Measurements from ENCODE around the gene IRAK1.

Gene IRAK1

GRCh38 chrX:154049209-154050112 lies 29.8 kb upstream of the IRAK1 start:
- Histone ChIP-seq H3K27ac (no peak overlapping the region), H4K20me1 (ENCODE audit: insufficient read depth) (no peaks in the 10 kb centered on the region), H3K4me3 (IDR thresholded peaks at IDR 0.05; ENCODE audit: insufficient read depth, low read depth, low read length) (no peak overlapping the region), H3K36me3 (ENCODE audit: insufficient read depth) (no peaks in the 10 kb centered on the region), H3K4me1 (ENCODE audit: low read depth, poor library complexity, severe bottlenecking) (peaks cover 10% of the 10 kb centered on the region), H3K9ac (no peak overlapping the region), H2AFZ (ENCODE audit: low read depth) (no peak overlapping the region), H3K79me2 (ENCODE audit: insufficient read depth, low read depth) (peaks cover 8% of the 10 kb centered on the region), H3K4me2 (no peak overlapping the region), H3K27me3 (ENCODE audit: insufficient read depth, low read depth) (no peaks in the 10 kb centered on the region)
- TF ChIP-seq CTCF (conservative IDR thresholded peaks at IDR 0.05; ENCODE audit: low read depth, low read length), result no peak

DNA sequence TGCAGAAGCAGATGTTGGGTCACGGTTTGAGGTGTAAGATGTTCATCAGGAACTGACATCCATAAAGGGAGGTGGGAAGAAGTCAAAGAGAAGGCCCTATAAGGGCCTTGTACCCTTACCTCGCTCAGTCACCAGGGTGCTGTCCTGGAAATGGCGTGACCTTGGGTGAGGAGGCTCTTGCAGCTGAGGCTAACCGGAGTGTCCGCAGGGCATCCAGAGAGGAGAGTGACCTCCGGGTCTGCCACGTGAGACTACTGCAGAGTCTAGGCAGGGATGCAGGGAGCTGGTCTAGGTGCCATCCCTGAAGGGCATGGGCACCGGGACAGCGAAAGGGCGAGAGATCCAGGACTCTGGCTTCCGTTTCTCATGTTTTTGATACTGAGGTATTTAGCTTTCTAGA lies 28.7 kb upstream of the IRAK1 start:
- H3K27me3 ChIP-seq (ENCODE audit: insufficient read depth, low read depth), result no peaks in the 10 kb centered on the region
- peaks cover 10% of the 10 kb centered on the region for H3K4me1 ChIP-seq (ENCODE audit: low read depth, poor library complexity, severe bottlenecking)
- no peaks in the 10 kb centered on the region for H4K20me1 ChIP-seq (ENCODE audit: insufficient read depth)
- H3K9ac ChIP-seq, result no peak overlapping the region
- no peak overlapping the region for H3K4me3 ChIP-seq (IDR thresholded peaks at IDR 0.05; ENCODE audit: insufficient read depth, low read depth, low read length)
- no peak overlapping the region for H3K4me2 ChIP-seq
- no peak overlapping the region for H2AFZ ChIP-seq (ENCODE audit: low read depth)
- peaks cover 8% of the 10 kb centered on the region for H3K79me2 ChIP-seq (ENCODE audit: insufficient read depth, low read depth)
- no peak overlapping the region for H3K27ac ChIP-seq
- TF ChIP-seq CTCF (conservative IDR thresholded peaks at IDR 0.05; ENCODE audit: low read depth, low read length), result no peak
- H3K36me3 ChIP-seq (ENCODE audit: insufficient read depth), result no peaks in the 10 kb centered on the region

DNA sequence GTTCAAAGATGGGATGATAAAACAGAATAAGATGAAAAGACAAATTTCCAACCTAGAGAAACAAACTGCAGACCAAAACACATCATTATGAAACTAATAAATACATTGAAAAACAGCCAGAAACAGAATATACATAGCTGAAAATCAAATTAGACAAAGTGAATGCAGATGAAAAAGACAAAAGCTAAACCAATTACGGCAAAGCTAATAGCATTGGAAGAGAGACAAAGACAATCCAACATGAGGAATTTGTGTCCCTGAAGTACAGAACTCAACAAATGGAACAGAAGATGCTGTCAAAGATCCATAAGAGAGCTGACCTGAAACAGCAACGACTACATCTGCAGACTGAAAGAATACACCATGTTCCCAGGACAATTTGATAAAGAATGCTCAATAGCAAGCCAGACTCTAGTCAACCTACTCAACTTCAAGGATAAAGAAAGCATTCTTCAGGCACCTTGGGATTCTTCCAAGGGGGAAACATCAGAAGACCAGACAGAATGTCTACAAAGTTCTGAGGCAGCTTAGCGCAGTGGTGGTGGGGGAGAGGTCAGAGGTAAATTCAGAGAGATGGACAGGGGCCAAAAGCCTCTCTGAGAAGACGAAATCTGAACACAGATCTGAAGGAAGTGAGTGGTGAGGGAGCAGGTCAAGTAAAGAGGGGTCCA lies 27.4 kb upstream of the IRAK1 start:
- no peaks in the 10 kb centered on the region for H4K20me1 ChIP-seq (ENCODE audit: insufficient read depth)

More for the DNA sequence above, 27.4 kb upstream of the IRAK1 start:
- H3K79me2 ChIP-seq (ENCODE audit: insufficient read depth, low read depth), result peaks cover 8% of the 10 kb centered on the region
- TF ChIP-seq CTCF (conservative IDR thresholded peaks at IDR 0.05; ENCODE audit: low read depth, low read length), result no peak
- H3K4me2 ChIP-seq, result no peak overlapping the region
- no peak overlapping the region for H2AFZ ChIP-seq (ENCODE audit: low read depth)
- H3K4me3 ChIP-seq (IDR thresholded peaks at IDR 0.05; ENCODE audit: insufficient read depth, low read depth, low read length), result no peak overlapping the region
- no peaks in the 10 kb centered on the region for H3K36me3 ChIP-seq (ENCODE audit: insufficient read depth)
- H3K27me3 ChIP-seq (ENCODE audit: insufficient read depth, low read depth), result no peaks in the 10 kb centered on the region
- H3K27ac ChIP-seq, result no peak overlapping the region
- H3K4me1 ChIP-seq (ENCODE audit: low read depth, poor library complexity, severe bottlenecking), result peaks cover 10% of the 10 kb centered on the region
- H3K9ac ChIP-seq, result no peak overlapping the region
